LNCAP (cell line): Measurements from ENCODE around the gene CCDC127.

Experiments
- CTCF ChIP-seq: fragments of 450-650 bp; IDR thresholded peaks from 2 replicates; pipeline ENCODE4 v1.5.1; 2017; ENCODE audit warnings: mild to moderate bottlenecking

CCDC127 gene

GRCh38 chr5:191949-192690, 25.8 kb downstream of the CCDC127 start:
- TF ChIP-seq CTCF: no peak

DNA sequence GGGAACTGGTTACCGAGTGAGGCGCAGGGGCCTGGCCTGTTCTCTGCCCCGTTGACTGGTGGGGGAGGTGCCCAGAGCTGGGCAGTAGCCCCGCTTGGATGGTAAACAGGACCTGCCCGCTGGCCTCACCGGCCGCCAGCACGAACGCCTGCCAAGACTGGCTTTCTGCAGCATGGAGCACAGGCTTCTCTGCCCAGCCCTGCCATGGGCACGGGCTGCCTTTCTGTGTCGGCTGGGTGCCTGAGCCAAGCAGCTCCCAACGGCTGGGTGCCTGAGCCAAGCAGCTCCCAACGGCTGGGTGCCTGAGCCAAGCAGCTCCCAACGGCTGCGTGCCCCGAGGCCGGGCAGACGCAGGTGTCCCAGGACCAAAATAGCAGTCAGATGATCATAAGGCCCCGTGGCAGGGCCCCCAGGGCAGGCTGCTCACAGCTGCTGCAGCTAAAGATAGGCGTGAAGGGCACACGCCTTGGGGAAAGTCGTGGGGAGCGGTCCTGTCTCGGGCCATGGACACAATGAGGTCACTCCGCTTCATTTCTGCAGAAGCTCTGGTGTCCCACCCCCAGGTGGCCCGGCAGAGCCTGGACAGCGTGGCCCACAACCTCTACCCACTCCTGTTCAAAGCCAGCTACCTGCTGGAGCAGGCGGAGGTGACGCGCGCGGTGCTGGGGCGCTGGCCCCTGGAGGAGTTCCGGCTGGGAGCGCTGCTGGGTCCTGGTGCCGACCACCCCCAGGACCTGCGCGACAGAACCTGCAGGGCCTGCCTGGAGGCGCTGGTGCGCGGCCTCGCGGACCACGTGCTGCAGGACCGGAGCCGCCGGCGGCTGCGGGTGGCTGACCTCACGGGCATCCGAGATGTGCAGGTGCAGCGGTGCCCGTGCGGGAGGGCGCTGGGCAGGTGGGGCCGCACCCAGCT, 26.7 kb downstream of the CCDC127 start, which contains the start of gene LRRC14B:
LRRC14B (plus strand) TSS at position 460 of the 913 bp plus-strand sequence; CDS start at position 504, 44 bp downstream.
- no peak for TF ChIP-seq CTCF

DNA sequence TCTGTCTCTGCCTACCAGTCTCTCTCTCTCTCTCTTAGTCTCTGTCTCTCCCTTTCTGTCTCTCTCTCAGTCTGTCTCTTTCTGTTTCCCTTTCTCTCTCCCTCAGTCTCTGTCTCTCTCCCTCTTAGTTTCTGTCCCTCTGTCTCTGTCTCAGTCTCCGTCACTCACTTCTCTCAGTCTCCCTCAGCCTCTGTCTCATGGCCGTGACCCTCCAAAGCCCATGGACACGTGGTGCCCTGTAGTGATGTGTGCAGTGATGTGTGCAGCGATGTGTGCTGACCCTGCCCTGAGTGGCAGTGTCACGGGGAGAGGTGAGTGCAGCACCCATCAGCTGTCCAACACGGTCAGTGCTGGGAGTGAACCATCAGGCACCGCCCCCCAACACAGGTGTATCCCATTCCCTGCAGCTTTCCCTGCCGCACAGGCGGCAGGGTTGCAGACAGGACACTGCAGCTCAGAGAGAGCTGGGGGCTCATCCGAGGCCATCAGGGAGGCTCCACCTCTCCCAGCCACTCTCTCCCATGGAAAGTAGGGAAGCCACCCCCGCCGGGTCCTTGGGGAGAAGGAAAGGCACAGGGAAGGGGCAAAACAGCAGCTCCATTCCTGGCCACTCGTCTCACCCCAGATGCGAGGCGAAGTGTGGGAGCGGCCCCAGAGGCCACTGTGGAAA, 27.5 kb downstream of the CCDC127 start:
- no peak for TF ChIP-seq CTCF

GRCh38 chr5:189976-190365, 28.0 kb downstream of the CCDC127 start:
- no peak for TF ChIP-seq CTCF

- no peak for TF ChIP-seq CTCF
Observed at GRCh38 chr5:189486-189885, 28.5 kb downstream of the CCDC127 start.

DNA sequence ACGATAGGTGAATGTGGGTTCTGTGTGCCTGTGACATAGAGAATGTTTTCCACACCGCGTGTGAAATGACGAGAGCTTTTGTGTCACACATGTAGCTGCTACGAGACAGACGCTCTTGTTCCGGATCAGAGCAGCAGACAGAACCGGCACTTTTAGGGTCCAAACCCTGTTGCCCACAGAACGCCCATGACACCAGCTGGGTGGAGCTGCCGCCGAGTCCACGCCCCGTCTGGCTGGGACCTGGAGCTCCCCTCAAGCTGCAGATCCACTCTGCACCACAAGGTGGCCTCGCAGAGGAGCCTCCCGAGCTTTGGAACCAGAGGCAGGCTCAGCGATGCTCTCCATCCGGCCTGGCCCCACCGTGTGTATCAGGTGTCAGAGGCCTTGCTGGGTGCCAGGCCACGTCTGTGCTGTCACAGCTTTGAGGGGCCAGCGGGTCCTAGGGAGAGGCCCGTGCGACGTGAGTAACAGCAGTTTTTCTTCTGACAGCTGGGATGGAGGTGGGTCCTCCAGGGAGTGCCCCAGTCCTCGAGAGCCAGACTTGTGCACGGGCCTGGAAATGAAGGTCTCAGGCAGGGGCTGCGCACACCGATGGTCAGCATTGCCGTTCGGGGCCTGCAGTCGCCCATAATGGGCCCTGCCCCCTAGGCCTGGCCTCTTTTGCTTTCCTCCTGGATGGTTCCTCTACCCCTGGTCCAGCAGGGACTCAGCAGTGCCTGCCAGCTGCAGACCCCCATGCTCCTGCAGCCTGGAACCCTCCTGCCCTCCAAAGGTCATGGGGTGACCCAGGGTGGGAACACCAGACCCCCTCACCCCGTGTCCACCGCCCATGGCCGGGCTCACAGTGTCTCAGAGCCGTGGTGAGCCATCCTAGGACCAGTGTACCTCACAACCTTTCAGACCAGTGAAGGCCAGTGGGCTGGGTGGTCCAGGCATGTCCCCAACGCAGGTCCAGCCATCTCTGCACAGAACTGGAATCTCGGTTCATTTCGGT, 29.2 kb downstream of the CCDC127 start:
- peak; percentile 93 for TF ChIP-seq CTCF
